Measurements from ENCODE around the gene MIEF2. TPM values are rescaled to one million over a fixed set of nuclear protein-coding genes. Genes with fewer than 3 reads are reported as not detected.

The MIEF2 gene
- total RNA-seq, 2 experiments from 2014 or later = 9.0 to 11.1 TPM

DNA sequence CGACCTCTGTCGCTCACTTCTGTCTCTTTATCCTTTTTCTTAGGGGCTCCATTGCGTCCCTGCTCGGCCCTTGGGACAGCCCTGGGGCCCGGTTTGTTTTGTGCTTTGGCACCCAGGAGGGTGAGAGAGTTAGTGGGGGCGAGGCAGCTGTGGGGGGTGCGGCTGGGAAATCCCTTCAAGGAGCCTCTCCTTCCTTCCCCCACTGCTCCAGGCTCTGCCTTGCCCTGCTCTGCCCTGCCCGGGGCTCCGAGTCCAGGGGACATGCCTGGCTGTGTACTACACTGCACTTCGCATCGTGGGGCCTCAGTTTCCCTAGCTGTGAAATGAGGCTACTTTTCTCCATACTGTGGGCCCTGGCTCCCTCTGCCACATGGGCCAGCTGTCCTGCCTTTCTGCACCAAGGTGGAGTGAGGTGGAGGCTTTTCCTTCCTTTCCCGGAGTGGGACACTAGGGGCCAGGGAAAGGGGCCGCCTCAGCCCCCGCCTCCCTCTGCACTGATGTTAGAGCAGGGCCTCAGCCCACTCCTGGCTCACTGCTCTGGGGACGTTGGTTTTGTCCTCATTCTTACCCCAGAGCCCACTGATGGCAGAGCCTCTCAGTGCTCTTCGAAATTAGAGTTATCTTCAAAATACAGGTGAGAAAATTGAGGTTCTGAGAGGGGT, 34.0 kb upstream of the MIEF2 start:
- ATAC-seq = no peak
- ChIA-PET CTCF (no interaction called here), POLR2A (no interaction called here)
- H3K4me3 Mint-ChIP-seq = peak overlapping the region; percentile 86
- H3K27me3 Mint-ChIP-seq (ENCODE audit: low read depth) = no peaks in the 10 kb centered on the region
- no peaks in the 10 kb centered on the region for H3K9me3 Mint-ChIP-seq (ENCODE audit: insufficient read depth)
- DNase-seq = no peak
- H3K36me3 Mint-ChIP-seq (ENCODE audit: low read depth) = no peaks in the 10 kb centered on the region
- peak overlapping the region; percentile 85 for H3K27ac Mint-ChIP-seq
- peaks cover 28% of the 10 kb centered on the region for H3K4me1 Mint-ChIP-seq (ENCODE audit: low read depth)

DNA sequence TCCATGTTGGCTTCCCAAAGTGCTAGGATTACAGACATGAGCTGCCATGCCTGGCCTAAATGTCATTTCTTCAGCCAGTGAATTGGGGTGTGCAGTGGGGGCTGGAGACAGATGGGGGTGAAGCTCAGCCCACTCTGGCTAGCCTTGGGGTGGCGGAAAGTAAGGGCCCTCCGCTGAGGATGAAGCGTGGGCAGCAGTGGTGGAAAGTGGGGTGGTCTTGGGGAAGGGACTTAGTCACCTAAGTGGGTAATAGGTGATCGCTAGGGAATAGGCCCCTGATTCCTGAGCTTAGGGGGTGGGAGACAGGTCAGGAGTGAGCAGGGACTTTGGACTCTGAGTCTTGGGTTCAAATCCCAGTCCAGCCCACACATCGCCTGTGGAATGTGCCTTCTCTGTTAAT, 32.8 kb upstream of the MIEF2 start:
- CTCF ChIA-PET = no interaction called here
- no peaks in the 10 kb centered on the region for H3K36me3 Mint-ChIP-seq (ENCODE audit: low read depth)
- no peak for DNase-seq
- POLR2A ChIA-PET = no interaction called here
- H3K4me1 Mint-ChIP-seq (ENCODE audit: low read depth) = peaks cover 28% of the 10 kb centered on the region
- H3K4me3 Mint-ChIP-seq = no peak overlapping the region
- ATAC-seq = no peak
- H3K27ac Mint-ChIP-seq = no peak overlapping the region
- H3K27me3 Mint-ChIP-seq (ENCODE audit: low read depth) = no peaks in the 10 kb centered on the region
- H3K9me3 Mint-ChIP-seq (ENCODE audit: insufficient read depth) = no peaks in the 10 kb centered on the region

DNA sequence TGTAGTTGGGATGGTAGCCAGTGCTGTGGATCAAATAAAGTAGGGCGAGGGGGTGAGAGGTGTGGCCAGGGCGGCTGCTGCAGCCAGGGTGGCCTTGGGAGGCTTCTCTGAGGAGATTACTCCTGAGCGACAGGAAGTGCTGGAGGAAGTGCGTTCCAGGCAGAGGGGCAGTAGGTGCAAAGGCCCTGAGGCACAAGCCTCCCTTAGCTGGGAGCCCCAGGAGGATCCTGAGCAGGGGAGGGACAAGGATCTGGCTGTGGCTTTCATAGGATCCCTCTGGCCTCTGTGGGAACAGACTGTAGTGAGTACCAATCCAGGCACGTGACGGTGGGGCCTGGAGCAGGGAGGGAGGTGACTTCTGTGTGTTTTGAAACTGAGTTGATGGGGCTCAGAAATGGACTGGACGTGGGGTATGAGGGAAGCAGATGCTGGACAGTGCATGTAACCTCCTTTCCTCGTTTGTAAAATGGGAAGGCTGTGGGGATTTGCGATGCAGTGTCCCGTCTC, 32.2 kb upstream of the MIEF2 start:
- H3K27ac Mint-ChIP-seq = no peak overlapping the region
- no peak overlapping the region for H3K4me3 Mint-ChIP-seq
- no peaks in the 10 kb centered on the region for H3K36me3 Mint-ChIP-seq (ENCODE audit: low read depth)
- no peaks in the 10 kb centered on the region for H3K27me3 Mint-ChIP-seq (ENCODE audit: low read depth)
- POLR2A ChIA-PET = no interaction called here
- ATAC-seq = no peak
- H3K9me3 Mint-ChIP-seq (ENCODE audit: insufficient read depth) = no peaks in the 10 kb centered on the region
- DNase-seq = no peak
- H3K4me1 Mint-ChIP-seq (ENCODE audit: low read depth) = peaks cover 28% of the 10 kb centered on the region
- CTCF ChIA-PET = no interaction called here

DNA sequence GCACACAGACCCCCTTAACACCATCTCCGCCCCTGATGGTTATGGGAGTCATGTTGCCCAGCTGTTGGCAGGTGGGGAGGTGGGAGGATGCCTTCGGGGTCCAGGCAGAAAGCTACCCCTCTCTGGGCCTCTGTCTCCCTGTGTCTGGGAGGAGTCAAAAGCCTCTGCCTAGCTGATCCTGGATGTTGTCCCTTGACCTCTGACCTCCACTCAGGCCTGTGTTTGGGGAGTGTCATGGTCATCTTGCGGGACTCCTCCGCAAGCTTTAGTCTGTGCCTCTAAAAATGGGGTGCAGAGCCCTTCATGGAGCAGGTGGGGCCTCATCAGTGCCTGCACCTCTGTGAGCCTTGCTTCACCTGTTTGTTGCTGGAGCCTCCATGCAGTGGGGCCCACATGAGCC, 31.2 kb upstream of the MIEF2 start:
- no peaks in the 10 kb centered on the region for H3K9me3 Mint-ChIP-seq (ENCODE audit: insufficient read depth)
- H3K27ac Mint-ChIP-seq = no peak overlapping the region
- H3K36me3 Mint-ChIP-seq (ENCODE audit: low read depth) = peaks cover 2% of the 10 kb centered on the region
- CTCF ChIA-PET = no interaction called here
- no peaks in the 10 kb centered on the region for H3K27me3 Mint-ChIP-seq (ENCODE audit: low read depth)
- H3K4me1 Mint-ChIP-seq (ENCODE audit: low read depth) = peaks cover 28% of the 10 kb centered on the region
- DNase-seq (no peak), ATAC-seq (no peak)
- no peak overlapping the region for H3K4me3 Mint-ChIP-seq
- POLR2A ChIA-PET = no interaction called here

DNA sequence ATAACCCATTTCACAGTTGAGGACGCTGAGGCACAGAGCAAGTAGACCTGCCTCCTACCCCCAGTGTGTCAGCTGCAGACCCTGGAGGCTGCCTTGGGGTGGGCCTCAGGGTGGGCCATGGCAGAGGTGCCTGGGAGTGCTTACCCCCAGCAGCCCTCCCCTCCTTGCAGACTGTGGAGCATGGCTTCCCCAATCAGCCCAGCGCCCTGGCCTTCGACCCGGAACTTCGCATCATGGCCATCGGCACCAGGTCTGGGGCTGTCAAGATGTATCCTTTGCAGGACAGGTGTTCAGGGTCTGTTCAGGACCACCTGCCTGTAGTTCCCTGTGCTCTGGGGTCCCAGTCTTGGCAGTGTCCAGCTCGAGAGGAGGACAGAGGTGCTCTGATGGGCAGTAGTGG, 30.7 kb upstream of the MIEF2 start:
- H3K27me3 Mint-ChIP-seq (ENCODE audit: low read depth) = no peaks in the 10 kb centered on the region
- H3K4me1 Mint-ChIP-seq (ENCODE audit: low read depth) = peaks cover 27% of the 10 kb centered on the region
- POLR2A ChIA-PET = no interaction called here
- CTCF ChIA-PET = no interaction called here
- no peak overlapping the region for H3K27ac Mint-ChIP-seq
- H3K36me3 Mint-ChIP-seq (ENCODE audit: low read depth) = peaks cover 3% of the 10 kb centered on the region
- ATAC-seq (no peak), DNase-seq (no peak)
- H3K9me3 Mint-ChIP-seq (ENCODE audit: insufficient read depth) = no peaks in the 10 kb centered on the region
- H3K4me3 Mint-ChIP-seq = no peak overlapping the region

DNA sequence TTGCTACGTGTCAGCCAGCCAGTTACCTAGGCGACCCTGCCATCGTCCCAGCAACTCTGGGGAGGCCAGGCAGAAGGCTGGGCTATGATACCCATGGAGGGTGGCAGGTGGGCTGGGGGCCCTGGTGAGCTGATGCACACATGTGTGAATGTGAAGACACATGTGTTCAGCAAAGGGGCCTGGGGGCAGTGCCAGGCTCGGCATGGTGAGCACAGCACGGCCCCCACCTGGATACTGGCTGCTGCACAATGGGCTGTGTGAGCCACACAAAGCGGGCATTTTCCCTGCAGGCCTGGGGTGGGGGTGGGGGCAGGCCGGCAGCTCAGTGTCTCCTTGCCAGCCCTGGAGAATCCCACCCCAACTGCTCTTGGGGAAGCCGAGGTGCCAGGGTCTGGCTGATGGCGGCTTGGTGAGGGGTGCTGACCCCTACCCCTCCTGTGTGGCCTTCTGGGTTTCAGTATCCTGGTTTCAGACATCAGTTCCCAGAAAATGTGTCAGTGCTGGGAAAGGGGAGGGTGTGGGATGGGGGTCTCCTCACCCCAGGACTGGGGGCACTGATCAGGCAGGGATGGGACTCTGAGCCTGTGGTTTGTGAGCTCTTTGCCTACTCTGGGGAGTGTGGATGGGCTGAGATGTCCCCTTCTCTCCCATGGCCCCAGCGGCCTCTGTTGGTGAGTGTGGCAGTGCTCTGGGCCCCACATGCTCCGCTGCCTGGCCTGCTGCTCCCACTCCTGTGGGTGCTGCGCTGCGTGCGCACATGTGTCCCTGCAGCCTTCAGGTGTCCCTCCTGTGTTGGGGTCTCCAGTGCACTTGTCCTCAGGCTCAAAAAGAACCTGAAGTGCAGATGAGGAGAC, 29.9 kb upstream of the MIEF2 start:
- Mint-ChIP-seq H3K27me3 (ENCODE audit: low read depth) (no peaks in the 10 kb centered on the region), H3K4me1 (ENCODE audit: low read depth) (peaks cover 23% of the 10 kb centered on the region), H3K27ac (no peak overlapping the region), H3K9me3 (ENCODE audit: insufficient read depth) (no peaks in the 10 kb centered on the region), H3K4me3 (no peak overlapping the region), H3K36me3 (ENCODE audit: low read depth) (peaks cover 3% of the 10 kb centered on the region)
- POLR2A ChIA-PET = no interaction called here
- CTCF ChIA-PET = no interaction called here
- DNase-seq (no peak), ATAC-seq (no peak)

DNA sequence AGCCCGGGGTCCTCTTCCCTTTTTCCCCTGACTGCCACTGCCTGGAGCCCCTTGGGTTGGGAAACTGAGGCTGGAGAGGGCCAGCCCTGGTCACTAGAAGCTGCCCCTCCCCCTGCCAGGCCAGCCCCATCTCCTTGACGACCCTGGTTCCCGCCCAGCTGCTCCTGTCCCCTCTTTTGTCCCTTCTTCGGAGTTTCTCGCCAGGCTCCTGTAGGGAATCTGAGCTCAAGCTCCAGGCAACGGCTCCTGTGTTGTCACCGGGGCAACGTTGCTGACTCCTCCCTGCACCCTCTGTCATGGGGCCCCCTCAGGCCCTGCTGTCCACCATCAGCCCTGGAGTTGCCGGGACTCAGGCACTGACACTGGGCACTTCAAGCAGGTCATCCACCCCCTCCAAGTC, 29.3 kb upstream of the MIEF2 start:
- Mint-ChIP-seq H3K36me3 (ENCODE audit: low read depth) (peaks cover 3% of the 10 kb centered on the region), H3K9me3 (ENCODE audit: insufficient read depth) (no peaks in the 10 kb centered on the region), H3K27me3 (ENCODE audit: low read depth) (no peaks in the 10 kb centered on the region), H3K27ac (no peak overlapping the region), H3K4me3 (no peak overlapping the region), H3K4me1 (ENCODE audit: low read depth) (peaks cover 23% of the 10 kb centered on the region)
- ATAC-seq (no peak), DNase-seq (no peak)
- POLR2A ChIA-PET = no interaction called here
- CTCF ChIA-PET = no interaction called here

DNA sequence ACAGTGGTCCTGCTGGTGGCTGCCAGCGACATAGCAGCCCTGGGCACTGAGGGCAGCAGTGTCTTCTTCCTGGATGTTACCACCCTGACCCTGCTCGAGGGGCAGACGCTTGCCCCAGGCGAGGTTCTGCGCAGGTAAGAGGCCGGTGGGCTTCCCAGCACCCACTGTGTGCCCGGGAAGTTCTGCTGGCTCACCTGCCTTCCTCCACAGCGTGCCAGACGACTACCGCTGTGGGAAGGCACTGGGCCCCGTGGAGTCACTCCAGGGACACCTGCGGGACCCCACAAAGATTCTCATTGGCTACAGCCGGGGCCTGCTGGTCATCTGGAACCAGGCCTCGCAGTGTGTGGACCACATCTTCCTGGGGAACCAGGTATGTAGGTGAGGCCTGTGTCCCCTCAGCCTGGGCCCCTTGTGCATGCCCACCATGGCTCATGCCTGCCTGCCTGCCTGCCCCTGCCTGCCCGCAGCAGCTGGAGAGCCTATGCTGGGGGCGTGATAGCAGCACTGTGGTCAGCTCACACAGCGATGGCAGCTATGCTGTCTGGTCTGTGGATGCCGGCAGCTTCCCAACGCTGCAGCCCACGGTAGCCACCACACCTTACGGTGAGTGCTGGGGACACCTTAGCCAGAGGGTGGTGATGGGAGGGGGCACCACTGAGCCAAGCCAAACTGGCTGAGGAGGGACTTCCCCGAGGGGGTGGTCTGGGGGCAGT, 26.5 kb upstream of the MIEF2 start:
- DNase-seq = no peak
- no peak for ATAC-seq
- no peak overlapping the region for H3K4me3 Mint-ChIP-seq
- peaks cover 10% of the 10 kb centered on the region for H3K36me3 Mint-ChIP-seq (ENCODE audit: low read depth)
- H3K9me3 Mint-ChIP-seq (ENCODE audit: insufficient read depth) = no peaks in the 10 kb centered on the region
- CTCF ChIA-PET = no interaction called here
- POLR2A ChIA-PET = no interaction called here
- H3K4me1 Mint-ChIP-seq (ENCODE audit: low read depth) = no peaks in the 10 kb centered on the region
- no peak overlapping the region for H3K27ac Mint-ChIP-seq
- no peaks in the 10 kb centered on the region for H3K27me3 Mint-ChIP-seq (ENCODE audit: low read depth)

DNA sequence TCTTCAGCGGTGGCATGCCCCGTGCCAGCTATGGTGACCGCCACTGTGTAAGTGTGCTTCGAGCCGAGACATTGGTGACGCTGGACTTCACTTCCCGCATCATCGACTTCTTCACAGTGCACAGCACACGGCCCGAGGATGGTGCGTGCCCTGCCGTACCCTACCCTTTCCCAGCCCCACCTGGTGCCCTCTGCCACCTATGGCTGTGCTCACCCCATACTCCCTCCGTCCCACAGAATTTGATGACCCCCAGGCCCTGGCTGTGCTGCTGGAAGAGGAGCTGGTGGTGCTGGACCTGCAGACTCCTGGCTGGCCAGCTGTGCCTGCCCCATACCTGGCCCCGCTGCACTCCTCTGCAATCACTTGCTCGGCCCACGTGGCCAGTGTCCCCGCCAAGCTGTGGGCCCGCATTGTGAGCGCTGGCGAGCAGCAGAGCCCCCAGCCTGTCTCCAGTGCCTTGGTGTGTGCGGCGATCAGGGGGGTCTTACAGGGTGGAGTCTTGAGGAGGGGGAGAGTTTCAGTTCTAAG, 25.5 kb upstream of the MIEF2 start:
- DNase-seq = no peak
- no peak overlapping the region for H3K27ac Mint-ChIP-seq
- H3K36me3 Mint-ChIP-seq (ENCODE audit: low read depth) = peaks cover 10% of the 10 kb centered on the region
- ChIA-PET CTCF (no interaction called here), POLR2A (no interaction called here)
- ATAC-seq = no peak
- H3K4me1 Mint-ChIP-seq (ENCODE audit: low read depth) = no peaks in the 10 kb centered on the region
- H3K9me3 Mint-ChIP-seq (ENCODE audit: insufficient read depth) = no peaks in the 10 kb centered on the region
- no peaks in the 10 kb centered on the region for H3K27me3 Mint-ChIP-seq (ENCODE audit: low read depth)
- H3K4me3 Mint-ChIP-seq = no peak overlapping the region

DNA sequence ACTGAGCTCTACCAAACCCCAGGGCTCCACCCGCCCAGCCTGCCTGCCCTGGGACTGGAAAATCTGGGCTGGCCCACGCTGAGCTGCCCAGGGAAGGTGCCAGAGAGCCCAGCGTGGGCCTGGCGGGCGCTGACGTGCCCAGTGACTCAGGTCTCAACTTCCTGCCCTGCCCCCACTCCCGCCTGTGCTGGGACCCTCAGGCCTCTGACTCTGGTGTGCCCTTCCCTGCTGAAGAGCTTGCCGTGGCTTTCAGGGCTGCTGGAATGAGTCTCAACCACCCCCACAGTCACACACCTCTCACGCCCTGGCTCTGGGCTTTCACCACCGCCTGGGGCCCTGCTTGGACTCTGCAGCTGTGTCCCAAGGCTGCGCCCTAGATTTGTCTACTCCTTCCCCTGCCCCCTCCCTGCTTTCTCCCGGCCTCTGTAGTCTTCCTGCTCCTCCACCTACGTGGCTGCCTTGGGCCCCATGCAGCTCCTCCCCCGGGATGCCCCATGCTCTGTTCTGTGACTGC, 24.7 kb upstream of the MIEF2 start:
- ATAC-seq (no peak), DNase-seq (no peak)
- ChIA-PET CTCF (no interaction called here), POLR2A (no interaction called here)
- Mint-ChIP-seq H3K9me3 (ENCODE audit: insufficient read depth) (no peaks in the 10 kb centered on the region), H3K4me3 (no peak overlapping the region), H3K4me1 (ENCODE audit: low read depth) (no peaks in the 10 kb centered on the region), H3K27ac (no peak overlapping the region), H3K27me3 (ENCODE audit: low read depth) (no peaks in the 10 kb centered on the region), H3K36me3 (ENCODE audit: low read depth) (peaks cover 10% of the 10 kb centered on the region)

DNA sequence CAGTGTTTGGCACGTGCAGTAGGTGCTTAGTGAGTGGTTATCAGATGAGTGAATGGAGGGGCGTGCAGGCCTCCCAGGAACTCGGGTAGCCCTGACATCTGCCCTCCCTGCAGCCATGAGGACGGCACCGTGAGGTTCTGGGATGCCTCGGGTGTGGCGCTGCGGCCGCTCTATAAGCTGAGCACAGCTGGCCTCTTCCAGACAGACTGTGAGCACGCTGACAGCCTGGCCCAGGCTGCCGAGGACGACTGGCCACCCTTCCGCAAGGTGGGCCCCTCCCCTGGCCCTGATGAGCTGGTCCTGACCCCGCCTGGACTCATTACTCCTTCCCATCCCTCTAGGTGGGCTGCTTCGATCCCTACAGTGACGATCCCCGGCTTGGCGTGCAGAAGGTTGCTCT, 24.0 kb upstream of the MIEF2 start:
- DNase-seq = no peak
- H3K27me3 Mint-ChIP-seq (ENCODE audit: low read depth) = no peaks in the 10 kb centered on the region
- ChIA-PET POLR2A (no interaction called here), CTCF (no interaction called here)
- no peaks in the 10 kb centered on the region for H3K4me1 Mint-ChIP-seq (ENCODE audit: low read depth)
- H3K9me3 Mint-ChIP-seq (ENCODE audit: insufficient read depth) = no peaks in the 10 kb centered on the region
- no peak for ATAC-seq
- no peak overlapping the region for H3K27ac Mint-ChIP-seq
- no peak overlapping the region for H3K4me3 Mint-ChIP-seq
- peaks cover 13% of the 10 kb centered on the region for H3K36me3 Mint-ChIP-seq (ENCODE audit: low read depth)

DNA sequence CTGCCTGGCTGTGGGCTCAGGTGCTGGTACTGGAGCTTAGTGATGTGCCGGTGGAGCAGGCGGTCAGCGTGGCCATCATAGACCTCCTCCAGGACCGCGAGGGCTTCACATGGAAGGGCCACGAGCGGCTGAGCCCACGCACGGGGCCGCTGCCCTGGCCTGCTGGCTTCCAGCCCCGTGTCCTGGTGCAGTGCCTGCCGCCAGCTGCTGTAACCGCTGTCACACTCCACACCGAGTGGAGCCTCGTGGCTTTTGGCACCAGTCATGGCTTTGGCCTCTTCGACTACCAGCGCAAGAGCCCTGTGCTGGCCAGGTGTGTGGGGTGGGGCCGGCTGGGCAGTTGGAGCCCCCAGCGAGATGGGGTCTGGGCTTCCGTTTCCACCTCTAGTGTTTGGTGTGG, 23.0 kb upstream of the MIEF2 start:
- ATAC-seq (no peak), DNase-seq (no peak)
- H3K4me3 Mint-ChIP-seq = no peak overlapping the region
- no peak overlapping the region for H3K27ac Mint-ChIP-seq
- H3K9me3 Mint-ChIP-seq (ENCODE audit: insufficient read depth) = no peaks in the 10 kb centered on the region
- no peaks in the 10 kb centered on the region for H3K27me3 Mint-ChIP-seq (ENCODE audit: low read depth)
- POLR2A ChIA-PET = no interaction called here
- H3K4me1 Mint-ChIP-seq (ENCODE audit: low read depth) = no peaks in the 10 kb centered on the region
- H3K36me3 Mint-ChIP-seq (ENCODE audit: low read depth) = peaks cover 13% of the 10 kb centered on the region
- CTCF ChIA-PET = no interaction called here

All from activated CD8-positive, alpha-beta T cell treated with anti-CD3 and anti-CD28 coated beads, Interleukin-2, amount 10 ng/mL, durations not matched to agents 7 days and 5 days (primary cell).